ENCODE data around the gene TMEM201. TPM values are rescaled to one million over a fixed set of nuclear protein-coding genes. Genes with fewer than 3 reads are reported as not detected.

TMEM201 gene
- total and polyA plus RNA-seq, 2 of the 8 experiments (the other 6 are each of a cell fraction or from before 2014, with no cell fraction given) = 8.2 to 27.1 TPM

DNA sequence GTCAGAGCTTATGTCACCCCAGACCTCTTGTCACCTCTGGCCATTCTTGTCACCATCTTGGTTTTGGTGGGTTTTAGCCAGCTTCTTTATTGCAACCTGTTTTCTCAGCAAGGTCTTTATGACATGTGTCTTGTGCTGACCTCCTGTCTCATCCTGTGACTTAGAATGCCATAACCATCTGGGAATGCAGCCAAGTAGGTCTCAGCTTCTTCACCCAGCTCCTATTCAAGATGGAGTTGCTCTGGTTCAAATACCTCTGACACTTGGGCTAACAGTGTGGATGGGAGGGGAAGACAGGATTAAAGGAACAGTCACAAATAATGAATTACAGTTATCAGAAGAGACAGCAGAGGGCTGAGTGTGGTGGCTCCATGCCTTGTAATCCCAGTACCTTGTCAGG lies 32.3 kb downstream of the TMEM201 start:
- H3K27ac ChIP-seq (ENCODE audit: low read depth, low read length) = no peak overlapping the region
- H4K20me1 ChIP-seq (replicated peaks in 1 of 2; ENCODE audit: control insufficient read depth in 1 of 2, insufficient read depth in 2 of 2, low read length in 2 of 2) = no peaks in the 10 kb centered on the region
- no peak overlapping the region for H2BK15ac ChIP-seq (ENCODE audit: low read length)
- H3K23me2 ChIP-seq (ENCODE audit: low read depth, low read length) = no peaks in the 10 kb centered on the region
- no peak overlapping the region for H2BK120ac ChIP-seq (replicated peaks; ENCODE audit: low read depth, low read length)
- H3K14ac ChIP-seq (ENCODE audit: insufficient read length) = no peak overlapping the region
- no peak overlapping the region for H3K56ac ChIP-seq (replicated peaks; ENCODE audit: insufficient read length, low read depth, low read length)
- no peak overlapping the region for H4K91ac ChIP-seq (replicated peaks; ENCODE audit: insufficient read length, low read length)
- no peak overlapping the region for H3K4ac ChIP-seq (replicated peaks; ENCODE audit: insufficient read length, low read depth, low read length)
- H3K18ac ChIP-seq (ENCODE audit: extremely low read depth, low read length) = no peak overlapping the region
- no peak overlapping the region for H4K5ac ChIP-seq (ENCODE audit: insufficient read length, low read depth, low read length)
- H3K79me1 ChIP-seq (ENCODE audit: low read depth, low read length) = no peaks in the 10 kb centered on the region
- DNase-seq (ENCODE audit: low read depth in 1 of 2, low spot score in 2 of 2) = no peak
- H2BK20ac ChIP-seq (ENCODE audit: low read length) = no peak overlapping the region
- H3K9ac ChIP-seq (replicated peaks in 1 of 4; ENCODE audit: extremely low read depth in 1 of 4, low read depth in 3 of 4, low read length in 3 of 4) = no peak overlapping the region
- TF ChIP-seq ASH2L (IDR thresholded peaks at IDR 0.05; ENCODE audit: low read length) (no peak), KDM5A (IDR thresholded peaks at IDR 0.05; ENCODE audit: low read length) (no peak), MAFK (IDR thresholded peaks at IDR 0.05; ENCODE audit: low read depth, low read length) (no peak), BACH1 (IDR thresholded peaks at IDR 0.05; ENCODE audit: low read length) (no peak), ZNF274 (IDR thresholded peaks at IDR 0.05; ENCODE audit: borderline replicate concordance, extremely low read depth, low read length) (no peak), PHF8 (conservative IDR thresholded peaks at IDR 0.05; ENCODE audit: low read depth, low read length) (no peak), BRCA1 (IDR thresholded peaks at IDR 0.05; ENCODE audit: low read depth, low read length) (no peak)
- TF ChIP-seq, protein P1, sequence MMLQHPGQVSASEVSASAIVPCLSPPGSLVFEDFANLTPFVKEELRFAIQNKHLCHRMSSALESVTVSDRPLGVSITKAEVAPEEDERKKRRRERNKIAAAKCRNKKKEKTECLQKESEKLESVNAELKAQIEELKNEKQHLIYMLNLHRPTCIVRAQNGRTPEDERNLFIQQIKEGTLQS (IDR thresholded peaks at IDR 0.05; ENCODE audit: insufficient read depth, low read depth, low read length) = no peak
- H3K27me3 ChIP-seq (replicated peaks in 1 of 4; ENCODE audit: control insufficient read depth in 3 of 4, extremely low read depth in 1 of 4, insufficient read depth in 3 of 4, low read length in 3 of 4) = no peaks in the 10 kb centered on the region
- no peak overlapping the region for H3K4me2 ChIP-seq (ENCODE audit: insufficient read depth in 1 of 2, low read depth in 2 of 2, low read length in 2 of 2)
- no peak overlapping the region for H3K4me3 ChIP-seq (ENCODE audit: extremely low read depth in 1 of 4, insufficient read depth in 2 of 4, low read depth in 3 of 4, low read length in 4 of 4)
- H3K79me2 ChIP-seq (ENCODE audit: control insufficient read depth in 1 of 2, insufficient read depth in 2 of 2, low read length in 2 of 2) = no peaks in the 10 kb centered on the region
- H4K8ac ChIP-seq (ENCODE audit: extremely low read depth, insufficient read depth, low read length) = no peak overlapping the region
- H2BK12ac ChIP-seq (ENCODE audit: low read depth, low read length) = no peak overlapping the region
- no peak for FAIRE-seq
- POLR2A ChIA-PET (ENCODE audit: partially characterized antibody) = interaction anchor here (2.7 kb wide), 1 partner anchor 9 kb away, joined by 7 read pairs; no protein-coding TSS in a partner anchor
- H3K4me1 ChIP-seq (replicated peaks in 1 of 4; ENCODE audit: control insufficient read depth in 3 of 4, insufficient read depth in 4 of 4, low read length in 3 of 4) = no peaks in the 10 kb centered on the region; a peak in 1 of 7 replicates
- H3K9me3 ChIP-seq (ENCODE audit: insufficient read depth in 2 of 2, low read depth in 1 of 2, low read length in 1 of 2) = no peaks in the 10 kb centered on the region
- H3K23ac ChIP-seq (ENCODE audit: insufficient read length) = no peak overlapping the region
- CTCF ChIA-PET (ENCODE audit: partially characterized antibody) = interaction anchor here (0.6 to 2.1 kb wide), 5 partner anchors 8 to 130 kb away, joined by 3 to 5 read pairs (median 3); no protein-coding TSS in a partner anchor
- H2AFZ ChIP-seq (ENCODE audit: low read length) = no peak overlapping the region
- no peaks in the 10 kb centered on the region for H3K36me3 ChIP-seq (ENCODE audit: control insufficient read depth in 2 of 4, insufficient read depth in 4 of 4, low read length in 3 of 4)
- no peak overlapping the region for H2BK5ac ChIP-seq (ENCODE audit: low read depth, low read length)
- no peak overlapping the region for H2AK5ac ChIP-seq (ENCODE audit: low read depth, low read length)
